Skeletal muscle cell (primary cell): ENCODE measurements around the gene NMRAL1.

Experiments
- DNase-seq: peaks from one replicate; pipeline ENCODE4 v3.0.0-alpha.2; 2010; ENCODE audit warnings: low read depth
- H3K4me3 ChIP-seq: 2 replicates; pipeline ENCODE4 v1.5.1; 2011; ENCODE audit warnings: low read depth, mild to moderate bottlenecking, control low read depth, low read length, moderate library complexity

Gene NMRAL1

DNA sequence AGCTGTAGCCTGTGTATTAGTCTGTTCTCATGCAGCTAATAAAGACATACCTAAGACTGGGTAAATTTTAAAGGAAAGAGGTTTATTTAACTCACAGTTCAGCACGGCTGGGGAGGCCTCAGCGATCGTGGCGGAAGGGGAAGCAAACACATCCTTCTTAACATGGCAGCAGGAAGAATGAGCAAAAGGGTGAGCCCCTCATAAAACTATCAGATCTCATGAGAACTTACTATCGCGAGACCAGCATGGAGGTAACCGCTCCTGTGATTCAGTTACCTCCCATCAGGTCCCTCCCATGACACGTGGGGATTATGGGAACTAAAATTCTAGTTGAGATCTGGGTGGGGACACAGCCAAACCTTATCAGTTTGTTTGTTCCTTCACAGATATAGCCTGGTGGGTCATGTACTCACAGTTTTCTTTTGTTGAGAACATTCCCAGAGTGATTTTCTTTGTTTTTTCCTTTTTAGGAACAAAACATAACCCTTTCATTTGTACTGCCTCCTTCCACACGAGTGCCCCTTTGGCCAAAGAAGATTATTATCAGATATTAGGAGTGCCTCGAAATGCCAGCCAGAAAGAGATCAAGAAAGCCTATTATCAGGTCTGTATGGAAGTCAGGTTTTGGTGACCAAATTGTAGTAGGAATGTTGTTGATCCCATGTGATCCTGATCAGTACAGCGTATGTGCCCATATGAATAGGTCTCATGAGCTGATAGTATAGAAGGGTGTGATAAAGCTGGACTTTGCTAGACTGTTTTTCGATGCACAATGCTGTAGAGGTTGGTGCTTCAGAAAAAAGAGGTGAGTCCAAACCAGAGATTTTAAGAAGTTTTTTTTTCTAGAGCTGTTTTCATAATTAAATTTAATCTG, 40.3 kb downstream of the NMRAL1 start:
- H3K4me3 ChIP-seq = no peak overlapping the region
- DNase-seq = no peak

DNA sequence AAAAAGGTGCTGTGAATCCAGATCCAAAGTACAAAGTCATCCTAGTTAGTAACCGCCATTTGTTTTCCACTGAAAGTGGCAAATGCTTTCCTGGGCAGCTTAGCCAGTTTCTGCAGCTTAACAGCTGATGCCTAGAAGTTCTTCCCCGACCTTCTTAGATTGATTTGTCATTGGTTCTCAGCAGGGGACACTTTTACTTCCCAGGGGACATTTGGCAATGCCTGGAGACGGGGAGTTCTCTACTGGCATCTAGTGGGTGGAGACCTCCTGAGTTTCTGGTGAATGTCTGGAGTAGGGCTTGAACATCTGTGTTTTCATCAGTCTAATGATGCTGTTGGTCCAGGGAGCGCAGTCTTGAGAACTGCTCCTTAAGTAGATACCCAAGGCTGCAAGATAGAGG, 41.2 kb downstream of the NMRAL1 start:
- no peak for DNase-seq
- H3K4me3 ChIP-seq = no peak overlapping the region

DNA sequence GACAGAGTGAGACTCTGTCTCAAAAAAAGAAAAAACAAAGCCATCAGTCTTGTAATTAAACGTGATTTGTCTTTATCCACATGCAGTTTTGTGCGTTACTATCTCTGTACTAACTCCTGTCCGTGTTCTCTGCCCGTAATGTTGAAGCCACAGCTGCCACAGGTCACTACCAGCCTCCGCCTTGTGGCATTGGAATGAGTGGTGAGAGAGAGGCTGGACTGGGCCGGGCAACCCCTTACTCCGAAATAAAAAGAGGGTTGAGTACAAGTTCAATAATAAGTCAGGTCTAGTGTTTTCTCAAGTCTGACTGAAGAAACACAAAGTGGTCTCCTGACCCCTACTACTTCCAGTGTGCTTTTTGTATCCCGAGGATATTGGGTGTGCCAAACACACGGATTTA, 43.4 kb downstream of the NMRAL1 start:
- no peak overlapping the region for H3K4me3 ChIP-seq
- DNase-seq = no peak

DNA sequence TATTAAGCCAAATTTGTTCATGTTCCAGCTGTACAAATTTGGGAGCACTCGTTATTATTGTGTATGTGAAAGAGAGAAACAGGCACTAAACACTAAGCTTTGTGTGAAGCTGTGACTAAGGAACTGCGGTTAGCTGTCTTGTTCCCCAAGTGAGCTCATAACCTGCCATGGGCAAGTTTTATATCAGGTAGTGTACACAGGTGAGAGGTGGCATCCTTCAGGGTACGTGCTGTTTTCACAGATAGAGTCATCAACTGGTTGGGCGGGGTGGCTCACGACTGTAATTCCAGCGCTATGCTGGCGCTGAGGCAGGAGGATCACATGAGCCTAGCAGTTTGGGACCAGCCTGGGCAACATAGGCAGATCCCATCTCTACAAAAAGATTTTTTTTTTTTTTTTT, 45.9 kb downstream of the NMRAL1 start:
- no peak overlapping the region for H3K4me3 ChIP-seq
- DNase-seq = no peak

DNA sequence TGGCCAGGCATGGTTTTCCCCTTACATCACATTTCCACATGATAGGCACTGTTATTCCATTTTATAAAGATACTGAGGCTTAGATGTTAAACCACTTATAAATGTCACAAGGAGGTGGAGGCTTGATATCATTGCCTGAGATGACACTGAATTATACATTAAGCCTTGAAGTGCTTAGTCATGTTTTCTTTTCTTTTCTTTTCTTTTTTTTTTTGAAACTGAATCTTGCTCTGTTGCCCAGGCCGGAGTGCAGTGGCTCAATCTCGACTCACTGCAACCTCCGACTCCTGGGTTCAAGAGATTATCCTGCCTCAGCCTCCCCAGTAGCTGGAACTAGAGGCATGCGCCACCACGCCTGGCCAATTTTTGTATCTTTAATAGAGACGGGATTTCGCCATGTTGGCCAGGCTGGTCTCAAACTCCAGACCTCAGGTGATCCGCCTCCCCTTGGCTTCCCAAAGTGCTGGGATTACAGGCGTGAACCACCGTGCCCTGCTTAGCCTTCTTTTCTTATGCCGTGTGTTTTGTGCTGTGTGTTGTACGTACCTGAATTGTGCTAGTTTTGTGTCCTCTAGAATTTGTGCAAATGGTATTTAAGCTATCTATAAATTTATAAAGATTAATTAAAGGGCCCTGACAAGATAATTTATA, 47.6 kb downstream of the NMRAL1 start:
- H3K4me3 ChIP-seq = peak overlapping the region; percentile 96

DNA sequence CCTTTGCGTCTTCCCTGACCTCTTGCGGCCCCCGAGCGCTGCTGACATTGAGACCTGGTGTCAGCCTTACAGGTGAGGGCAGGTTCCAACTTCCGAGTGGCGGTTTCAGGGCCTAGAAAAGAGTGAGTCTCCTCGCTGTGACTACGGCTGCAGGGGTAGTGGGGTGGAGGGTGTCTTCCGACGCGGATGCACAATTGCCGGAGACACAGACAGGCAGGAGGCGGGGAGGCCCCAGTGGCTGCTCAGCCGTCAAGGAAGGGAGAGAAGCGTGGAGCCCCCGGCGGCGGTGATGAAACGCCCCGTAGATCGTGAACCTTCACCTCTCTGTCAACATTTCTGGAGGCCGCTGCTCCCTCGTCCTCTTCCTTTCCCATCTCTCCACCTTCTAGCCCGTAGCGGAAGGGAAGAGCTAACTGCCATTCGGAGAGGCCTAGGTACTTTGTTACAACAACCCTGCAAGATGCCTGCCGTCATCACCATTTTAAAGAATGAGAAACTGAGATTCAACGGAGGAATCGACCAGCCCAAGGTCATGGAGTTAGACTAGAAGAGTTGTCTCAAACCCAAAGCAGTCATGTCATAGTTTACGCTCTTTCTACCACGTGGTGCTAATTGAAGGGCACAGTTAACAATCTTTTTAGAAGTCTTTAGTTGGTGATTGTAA, 48.3 kb downstream of the NMRAL1 start:
- H3K4me3 ChIP-seq = peak overlapping the region; percentile 96

More for the DNA sequence above, 47.6 kb downstream of the NMRAL1 start:
- no peak for DNase-seq

DNA sequence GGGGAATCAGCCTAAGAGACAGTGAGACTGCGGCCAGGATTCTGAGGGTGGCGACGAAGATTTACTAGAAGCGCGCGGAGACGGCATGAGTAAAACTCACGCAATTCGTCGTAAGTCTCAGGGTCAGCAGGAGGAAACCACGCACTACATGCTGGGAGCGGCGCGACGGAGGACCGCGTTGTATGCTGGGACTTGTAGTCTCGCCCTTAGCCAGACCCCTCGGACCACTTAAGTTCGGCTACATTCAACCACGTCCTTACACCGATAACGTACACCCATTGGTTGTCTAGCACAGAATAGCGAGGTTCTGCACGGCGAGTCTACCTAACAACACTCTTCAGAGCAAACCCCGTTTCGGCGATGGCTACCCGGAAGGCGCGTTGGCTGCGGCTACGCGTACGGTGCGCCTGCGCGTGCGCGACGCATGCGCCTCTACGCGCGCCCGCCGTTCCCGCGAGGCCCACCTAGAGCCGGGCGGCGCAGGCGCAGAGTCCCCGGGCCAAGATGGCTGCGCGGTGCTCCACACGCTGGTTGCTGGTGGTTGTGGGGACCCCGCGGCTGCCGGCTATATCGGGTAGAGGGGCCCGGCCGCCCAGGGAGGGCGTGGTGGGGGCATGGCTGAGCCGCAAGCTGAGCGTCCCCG, 48.9 kb downstream of the NMRAL1 start, which contains the start of gene DNAJA3:
TSS of gene DNAJA3 (plus strand) at position 491 of the 643 bp plus-strand sequence. CDS start at position 505, 14 bp downstream.
- DNase-seq = peak; percentile 88
- H3K4me3 ChIP-seq = peak within 1 kb of the TSS; percentile 96

More for the DNA sequence above, 48.3 kb downstream of the NMRAL1 start:
- DNase-seq = no peak

DNA sequence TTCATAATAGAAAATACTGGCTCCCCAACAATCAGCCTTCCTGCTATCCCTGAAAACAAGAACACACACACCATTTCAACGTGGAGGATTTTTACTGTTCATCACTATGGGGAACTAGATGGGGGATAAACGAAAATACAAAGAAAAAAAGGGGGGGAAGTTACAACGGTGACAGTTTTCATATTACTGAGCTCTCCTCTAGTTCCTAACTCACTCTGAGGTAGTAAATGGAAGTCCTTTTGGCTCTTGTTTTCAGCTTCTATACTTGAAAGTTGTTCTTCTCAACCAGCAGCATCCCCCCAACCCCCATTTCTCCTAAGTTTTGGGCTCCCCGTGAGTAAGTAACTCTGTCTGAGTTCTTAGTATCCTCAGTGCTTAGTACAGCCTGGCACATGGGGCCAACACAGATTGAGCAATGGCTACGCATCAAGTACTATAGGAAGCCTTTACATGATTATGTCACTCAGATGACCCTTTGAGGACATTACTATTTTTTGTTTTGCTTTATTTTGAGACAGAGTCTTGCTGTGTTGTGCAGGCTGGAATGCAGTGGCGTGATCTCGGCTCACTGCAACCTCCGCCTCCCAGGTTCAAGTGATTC, 53.8 kb downstream of the NMRAL1 start:
- H3K4me3 ChIP-seq = no peak overlapping the region
- no peak for DNase-seq

DNA sequence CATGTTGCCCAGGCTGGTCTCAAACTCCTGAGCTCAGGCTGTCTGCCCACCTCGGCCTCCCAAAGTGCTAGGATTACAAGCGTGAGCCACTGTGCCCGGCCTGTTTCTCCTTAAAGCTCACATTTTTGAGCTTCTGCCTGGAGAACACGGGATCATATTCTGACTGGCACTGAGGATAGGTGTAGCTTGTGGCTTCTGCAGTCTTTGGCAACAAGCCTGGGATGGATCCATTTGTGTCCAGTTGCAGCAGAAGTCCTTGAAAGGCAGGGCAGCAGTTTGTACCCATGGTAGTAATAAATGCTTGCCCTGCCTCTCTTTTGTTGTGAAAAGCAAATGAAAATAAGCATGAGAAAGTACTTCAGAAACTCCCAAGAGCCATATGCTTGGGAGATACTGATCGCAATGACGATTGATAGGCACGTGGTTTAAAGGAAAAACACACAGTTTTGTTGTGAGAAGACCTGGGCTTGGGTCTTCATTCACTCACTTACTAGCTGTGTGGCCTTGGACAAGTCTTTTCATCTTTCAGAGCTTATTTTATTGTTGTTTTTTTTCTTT, 54.9 kb downstream of the NMRAL1 start:
- DNase-seq = no peak
- no peak overlapping the region for H3K4me3 ChIP-seq

DNA sequence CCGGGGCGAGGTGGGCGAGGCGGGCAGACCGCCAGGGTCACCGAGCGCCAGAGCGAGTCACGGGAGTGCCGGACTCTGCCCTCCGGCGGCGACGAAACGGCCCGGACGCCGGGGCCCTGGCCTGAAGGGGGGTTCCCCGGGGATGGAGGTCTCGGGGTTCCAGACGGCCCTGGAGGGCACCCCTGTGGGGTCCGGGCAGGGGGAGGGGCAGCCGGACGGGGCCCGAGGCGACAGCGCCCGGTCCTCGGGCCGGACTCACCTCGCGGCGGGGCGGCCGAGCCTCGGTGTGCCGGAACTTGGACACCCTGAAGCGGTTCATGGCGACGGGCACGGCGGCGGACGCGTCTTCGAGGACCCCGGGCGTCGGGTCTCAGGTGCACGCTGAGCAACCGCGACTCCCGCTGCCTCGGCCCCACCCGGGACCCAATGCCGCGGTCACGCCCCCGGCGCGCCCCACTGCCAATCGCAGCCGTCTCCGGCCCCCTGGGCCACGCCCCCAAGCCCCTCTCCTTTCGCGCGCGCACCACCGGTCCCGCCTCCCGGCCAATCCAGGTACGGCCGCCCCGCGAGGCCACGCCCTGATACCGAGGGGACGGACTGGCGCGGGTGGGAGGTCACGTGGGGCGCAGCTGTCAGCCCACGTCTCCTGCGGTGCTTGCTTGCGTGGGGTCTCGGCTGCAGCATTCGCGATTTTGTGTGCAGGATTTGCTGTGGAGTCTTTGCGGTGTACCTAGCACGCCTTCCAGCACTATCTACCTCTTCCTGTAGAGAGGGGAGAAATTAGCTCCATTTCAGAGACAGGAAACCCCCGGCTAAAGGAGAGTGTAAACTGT, 58.0 kb downstream of the NMRAL1 start, which contains the start of gene CORO7:
TSS of gene CORO7 (minus strand) at position 397 of the 833 bp plus-strand sequence. CDS start at position 319, 78 bp downstream.
- H3K4me3 ChIP-seq = peak within 1 kb of the TSS; percentile 96
- peak; percentile 52 for DNase-seq

DNA sequence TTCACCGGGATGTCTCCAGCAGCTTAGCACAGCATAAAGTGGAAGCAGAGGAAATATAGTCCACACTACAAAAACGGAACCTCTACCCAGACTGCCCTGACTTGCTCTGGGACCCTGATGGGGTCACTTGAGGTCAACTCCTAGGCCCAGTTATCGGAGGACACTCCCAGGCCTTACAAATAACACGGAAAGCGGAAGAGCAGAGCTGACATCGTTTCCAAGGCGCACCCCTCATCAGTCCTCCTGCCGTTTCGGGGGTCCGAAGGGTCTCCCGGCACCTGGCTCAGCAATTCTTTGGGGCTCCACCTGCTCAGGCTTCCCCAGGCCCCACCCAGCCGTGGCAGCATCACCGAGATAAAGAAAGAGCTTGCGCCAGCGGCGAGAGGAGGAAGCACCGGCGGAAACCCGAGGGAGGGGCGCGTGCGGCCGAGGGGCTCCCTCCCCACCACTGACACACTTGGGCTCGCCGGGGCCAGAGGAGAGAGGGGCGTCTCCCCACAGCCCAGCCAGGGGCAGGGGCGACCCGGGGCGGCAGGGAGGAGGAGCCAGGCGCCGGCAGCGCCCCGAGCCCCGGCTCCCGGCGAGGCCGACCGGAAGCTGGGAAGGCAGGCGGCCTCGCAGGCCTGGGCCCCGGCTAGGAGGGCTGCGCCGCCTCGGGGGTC, 58.8 kb downstream of the NMRAL1 start:
- H3K4me3 ChIP-seq = peak overlapping the region; percentile 96
- DNase-seq = no peak

DNA sequence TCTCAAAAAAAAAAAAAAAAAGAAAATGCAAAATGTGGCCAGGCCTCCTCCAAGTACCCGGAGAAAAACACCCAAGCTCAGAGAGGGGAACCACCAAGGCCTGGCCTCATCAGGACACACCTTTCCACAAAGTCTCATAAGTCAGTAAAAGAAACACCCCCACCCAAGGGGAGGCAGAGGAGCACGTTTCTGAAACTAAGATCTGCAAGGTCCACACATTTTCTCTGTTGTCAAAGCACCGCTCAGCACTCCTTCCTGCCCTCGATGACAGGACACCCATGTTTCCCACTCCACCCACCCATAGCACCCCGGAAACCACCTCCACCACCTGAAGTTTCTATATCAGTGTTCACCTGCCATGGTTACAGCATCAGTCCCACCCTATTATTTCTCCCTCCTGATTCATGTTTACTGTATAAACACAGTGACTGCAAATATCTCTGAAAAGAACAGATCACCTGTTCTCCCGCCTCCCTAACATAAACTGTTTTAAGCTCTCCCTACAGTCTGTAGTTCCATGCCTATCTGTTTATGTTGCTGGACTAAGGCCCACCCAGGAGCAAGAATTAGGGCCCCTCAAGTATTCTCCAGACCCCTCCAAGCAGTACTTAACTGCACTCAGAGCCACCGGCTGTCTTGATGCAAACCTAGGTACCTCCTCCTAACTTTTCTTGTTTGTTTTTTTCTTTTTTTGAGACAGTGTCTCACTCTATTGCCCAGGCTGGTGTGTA, 60.1 kb downstream of the NMRAL1 start:
- peak overlapping the region; percentile 96 for H3K4me3 ChIP-seq
- DNase-seq = no peak

DNA sequence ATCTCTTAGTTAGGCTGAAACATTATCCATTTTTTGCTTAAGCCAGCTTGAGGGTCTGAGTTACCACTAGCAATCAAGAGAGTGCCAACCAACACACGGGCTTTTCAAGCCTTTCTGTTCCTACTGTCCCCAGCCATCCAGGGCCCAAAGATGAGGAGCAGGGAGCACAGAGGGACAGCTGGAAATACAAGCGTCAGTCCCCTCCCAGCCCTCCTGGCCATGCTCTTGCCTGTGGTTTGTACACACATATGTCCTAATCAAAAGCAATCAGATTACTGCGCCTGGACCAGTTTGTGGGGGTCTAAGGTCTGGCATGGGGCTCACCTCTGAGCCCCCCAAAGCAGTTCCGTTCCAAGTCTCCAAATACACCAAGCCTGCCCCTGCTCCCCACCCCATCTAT, 61.6 kb downstream of the NMRAL1 start:
- H3K4me3 ChIP-seq = no peak overlapping the region
- no peak for DNase-seq

DNA sequence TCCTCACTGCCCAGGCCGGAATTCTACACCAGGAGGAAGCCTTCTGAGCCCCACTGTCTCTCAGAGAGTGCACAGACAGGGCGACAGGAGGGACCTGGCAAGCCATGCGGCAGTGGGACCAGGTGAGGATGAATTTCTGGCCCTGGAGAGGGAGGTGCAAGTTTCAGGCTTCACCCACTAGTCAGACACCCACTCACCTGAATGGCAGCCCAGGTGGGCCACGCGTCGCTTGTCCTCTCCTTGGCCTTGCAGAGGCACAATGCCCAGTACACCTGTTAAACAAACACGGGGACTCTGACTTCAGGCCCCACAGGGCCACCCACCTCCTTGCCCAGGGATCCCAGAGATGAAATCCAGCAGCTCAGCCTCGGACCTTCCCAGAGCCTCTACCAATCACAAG, 62.3 kb downstream of the NMRAL1 start:
- peak overlapping the region; percentile 15 for H3K4me3 ChIP-seq
- no peak for DNase-seq
